NCI-H1092 treated with DMSO at 0.1 percent for 48 hours (cell line): ENCODE results near the gene STARD3NL.
"Not testable (repeated sequence)": the region's sequence is repeated elsewhere in the genome, so short reads cannot be mapped to it uniquely, and the experiment has no call there.

Experiments
- DNase-seq: peaks from one replicate; lab custom pipeline; 2025; lab: John Stamatoyannopoulos, UW

The STARD3NL gene, protein sequence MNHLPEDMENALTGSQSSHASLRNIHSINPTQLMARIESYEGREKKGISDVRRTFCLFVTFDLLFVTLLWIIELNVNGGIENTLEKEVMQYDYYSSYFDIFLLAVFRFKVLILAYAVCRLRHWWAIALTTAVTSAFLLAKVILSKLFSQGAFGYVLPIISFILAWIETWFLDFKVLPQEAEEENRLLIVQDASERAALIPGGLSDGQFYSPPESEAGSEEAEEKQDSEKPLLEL

GRCh38 chr7:38178004-38178694, at the start of gene STARD3NL:
Gene STARD3NL, plus strand, starts transcription at chr7:38178245. Its CDS starts 29,260 bp downstream, at chr7:38207505.
- peak; percentile 99 for DNase-seq

DNA sequence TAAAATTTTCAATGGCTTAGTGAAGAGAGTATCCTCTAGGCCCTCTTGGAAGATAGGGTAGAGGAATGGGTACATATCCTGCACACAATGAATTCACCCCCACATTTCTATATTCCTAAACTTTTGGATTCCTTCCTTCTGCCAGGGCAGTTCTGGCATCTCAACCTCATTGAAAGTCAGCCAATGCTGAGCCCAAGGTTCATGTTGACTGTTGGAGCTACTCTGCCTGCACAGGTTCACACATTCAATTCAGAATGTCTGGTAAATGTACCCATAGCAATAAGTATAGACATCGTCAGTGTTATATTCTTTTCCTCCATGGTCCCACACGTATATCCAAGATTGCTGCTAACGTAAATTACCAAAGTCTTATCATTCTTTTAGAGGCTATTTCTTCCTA, 48.9 kb upstream of the STARD3NL start:
- DNase-seq: no peak

- DNase-seq: no peak
Observed at GRCh38 chr7:38129579-38129978, 48.5 kb upstream of the STARD3NL start.

DNA sequence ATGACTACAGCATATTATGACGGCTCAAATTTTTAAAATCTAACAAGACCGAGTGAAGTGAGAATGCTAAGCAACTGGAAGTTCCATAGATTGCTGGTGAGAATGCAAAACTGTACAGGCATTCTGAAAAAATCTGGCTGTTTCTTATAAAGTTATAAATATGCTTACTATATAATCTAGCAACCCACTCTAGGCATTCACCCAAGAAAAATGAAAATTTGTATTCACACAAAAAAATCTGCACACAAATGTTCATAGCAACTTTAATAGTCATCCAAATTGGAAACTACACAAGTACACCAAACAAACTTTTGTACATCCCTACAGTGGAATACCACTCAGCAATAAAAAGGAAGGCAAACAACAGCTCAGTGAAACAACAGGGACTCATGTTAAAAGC, 39.9 kb upstream of the STARD3NL start:
- DNase-seq: no peak

DNA sequence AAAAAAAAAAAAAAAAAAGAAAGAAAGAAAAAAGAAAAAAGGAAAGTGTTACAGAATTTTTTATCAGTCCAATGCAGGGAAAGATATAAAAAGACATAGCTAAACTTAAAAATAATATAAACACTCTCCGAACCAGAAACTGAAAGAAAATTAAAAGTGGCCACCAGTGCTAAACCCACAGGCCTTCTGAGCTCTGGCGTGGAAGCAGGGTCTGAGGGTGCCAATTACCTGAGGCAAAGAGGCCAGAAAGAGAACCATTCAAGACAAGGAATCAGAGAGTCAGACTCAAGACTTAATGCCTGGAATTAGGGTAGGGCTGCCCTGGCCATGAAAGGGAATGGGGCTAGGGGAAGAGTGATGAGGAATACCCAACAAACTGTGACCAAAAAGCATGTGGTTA, 36.9 kb upstream of the STARD3NL start:
- no peak for DNase-seq

- no peak for DNase-seq
Observed at GRCh38 chr7:38142736-38143135, 35.3 kb upstream of the STARD3NL start.

DNA sequence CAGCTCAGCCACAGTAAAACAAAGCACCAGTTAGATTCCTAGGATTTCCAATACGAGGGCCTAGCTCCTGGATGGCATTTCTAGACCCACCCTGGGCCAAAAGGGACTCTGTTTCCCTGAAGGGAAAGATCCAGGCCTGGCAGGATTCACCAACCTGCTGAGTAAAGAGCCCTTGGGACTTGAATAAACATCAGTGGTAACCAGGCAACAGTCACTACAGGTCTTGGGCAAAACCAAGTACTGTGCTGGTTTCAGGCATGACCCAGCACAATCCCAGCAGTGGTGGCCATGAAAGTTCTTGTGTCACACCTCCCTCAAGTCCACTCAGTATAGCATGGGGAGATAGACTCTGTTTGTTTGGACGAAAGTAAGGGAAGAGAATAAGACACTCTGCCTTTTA, 31.0 kb upstream of the STARD3NL start:
- DNase-seq: peak; percentile 9

GRCh38 chr7:38151556-38151955, 26.5 kb upstream of the STARD3NL start:
- no peak for DNase-seq

GRCh38 chr7:38153515-38153914, 24.5 kb upstream of the STARD3NL start:
- DNase-seq: no peak

GRCh38 chr7:38154278-38154677, 23.8 kb upstream of the STARD3NL start:
- DNase-seq: no peak

- DNase-seq: no peak
Observed at GRCh38 chr7:38160003-38160571, 18.0 kb upstream of the STARD3NL start.

DNA sequence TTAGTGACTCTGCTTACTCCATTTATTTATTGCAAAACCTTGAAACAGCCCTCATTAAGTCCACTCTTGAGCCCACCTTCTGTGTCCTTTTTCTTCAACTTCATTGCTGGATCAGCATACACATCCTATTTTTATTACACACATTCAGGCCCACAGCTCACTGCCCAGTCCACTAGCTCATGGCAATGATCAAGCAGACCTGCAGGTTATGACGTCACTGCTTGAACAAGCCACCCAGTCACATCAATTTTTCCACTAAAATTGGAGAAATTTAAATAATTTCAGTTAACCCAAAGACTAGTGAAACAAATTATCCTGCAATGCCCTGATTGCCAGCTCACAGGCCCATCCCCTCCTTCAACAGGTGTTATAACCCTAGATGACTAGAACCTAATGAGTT, 16.0 kb upstream of the STARD3NL start:
- no peak for DNase-seq

DNA sequence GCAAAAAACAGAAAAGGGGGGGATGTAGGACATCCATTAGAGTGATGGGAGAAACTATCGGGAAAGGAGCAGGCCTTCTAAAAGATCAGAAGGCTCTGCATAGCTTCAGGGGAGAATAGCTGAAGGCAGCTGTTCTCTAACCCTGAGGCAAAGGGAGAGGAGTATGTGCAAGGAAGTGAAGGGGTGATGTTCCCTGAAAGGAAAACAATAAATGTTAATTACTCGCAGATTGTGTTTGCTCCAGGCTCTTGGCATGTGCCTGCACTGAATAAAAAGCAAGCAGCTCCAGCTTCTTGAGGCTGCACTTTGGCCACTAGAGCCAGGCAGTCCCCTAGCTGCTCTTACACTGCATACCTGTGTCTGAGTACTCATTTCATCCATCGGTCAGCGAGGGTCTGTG, 14.4 kb upstream of the STARD3NL start:
- DNase-seq: no peak

- no peak for DNase-seq
Observed at GRCh38 chr7:38168890-38169570, 9.0 kb upstream of the STARD3NL start.

GRCh38 chr7:38169847-38170246, 8.2 kb upstream of the STARD3NL start:
- DNase-seq: no peak

DNA sequence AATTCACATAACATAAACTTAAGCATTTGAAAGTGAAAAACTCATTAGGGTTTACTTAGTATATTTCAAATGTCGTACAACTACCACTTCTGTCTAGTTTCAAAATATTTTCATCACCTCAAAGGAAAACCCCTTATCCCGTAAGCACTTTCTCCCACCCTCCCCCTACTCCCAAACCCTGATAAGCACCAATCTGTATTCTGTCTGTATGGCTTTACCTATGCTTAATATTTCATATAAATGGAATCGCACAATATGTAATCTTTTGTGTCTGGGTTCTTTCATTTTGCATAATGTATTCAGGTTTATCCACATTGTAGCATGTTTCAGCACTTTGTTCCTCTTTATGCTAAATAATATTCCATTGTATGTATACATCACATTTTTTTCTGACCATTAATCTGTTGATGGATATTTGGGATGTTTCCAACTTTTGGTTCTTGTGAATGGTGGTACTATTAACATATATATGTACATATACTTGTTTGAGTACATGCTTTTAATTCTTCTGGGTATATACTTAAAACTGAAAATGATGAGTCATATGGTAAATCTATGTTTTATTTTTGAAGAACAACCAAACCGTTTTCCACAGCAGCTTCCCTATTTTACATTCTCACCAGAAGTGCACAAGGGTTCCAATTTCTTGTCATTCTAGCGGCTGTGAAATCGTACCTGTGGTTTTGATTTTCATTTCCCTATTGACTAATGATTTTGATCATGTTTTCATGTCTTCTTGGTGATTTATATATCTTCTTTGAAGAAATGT, 6.2 kb upstream of the STARD3NL start:
- DNase-seq: no peak

- not testable (repeated sequence) for DNase-seq
Observed at GRCh38 chr7:38175547-38175946, 2.5 kb upstream of the STARD3NL start.

DNA sequence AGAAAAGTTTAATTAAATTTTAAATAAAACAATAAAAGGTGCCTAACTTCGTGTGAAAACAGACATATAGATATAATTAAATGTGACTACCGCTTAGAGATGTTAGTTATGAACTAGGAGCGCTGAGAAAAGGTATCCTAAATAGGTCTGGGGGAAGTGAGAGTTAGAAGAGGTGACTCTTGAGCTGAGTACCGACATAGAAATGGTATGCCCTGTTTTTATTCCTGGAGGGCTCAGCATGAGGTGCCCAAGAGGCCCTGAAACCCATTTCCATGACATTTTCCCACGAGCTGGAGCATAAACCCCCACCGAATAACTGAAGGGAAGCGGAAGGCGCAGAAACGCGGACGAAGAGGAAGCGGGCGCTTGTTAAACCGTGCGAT, 433 bp upstream of the STARD3NL start:
- DNase-seq: no peak

GRCh38 chr7:38178695-38179344, 775 bp downstream of the STARD3NL start:
- DNase-seq: no peak

DNA sequence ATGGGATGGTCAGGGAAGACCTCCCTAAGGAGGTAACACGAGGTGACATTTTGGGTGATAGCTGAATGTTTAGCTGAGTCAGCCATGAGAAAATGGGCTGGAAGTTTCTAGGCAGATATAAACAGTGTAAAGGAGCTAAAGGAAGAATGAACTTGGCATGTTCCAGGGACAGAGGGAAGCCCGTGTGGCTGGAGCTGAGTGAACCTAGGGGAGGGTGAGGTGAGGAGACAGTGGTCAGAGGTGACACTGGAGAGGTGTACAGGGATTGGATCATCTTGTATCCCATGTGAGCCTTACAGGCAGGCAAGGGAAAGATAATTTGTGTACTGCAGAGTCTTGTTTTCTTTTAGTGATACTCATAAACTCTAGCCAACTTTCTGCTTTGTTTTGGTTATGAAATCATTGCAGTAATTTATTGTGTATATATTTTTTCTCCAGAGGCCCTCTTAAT, 1.8 kb downstream of the STARD3NL start:
- DNase-seq: no peak

- no peak for DNase-seq
Observed at GRCh38 chr7:38181111-38181510, 3.1 kb downstream of the STARD3NL start.

DNA sequence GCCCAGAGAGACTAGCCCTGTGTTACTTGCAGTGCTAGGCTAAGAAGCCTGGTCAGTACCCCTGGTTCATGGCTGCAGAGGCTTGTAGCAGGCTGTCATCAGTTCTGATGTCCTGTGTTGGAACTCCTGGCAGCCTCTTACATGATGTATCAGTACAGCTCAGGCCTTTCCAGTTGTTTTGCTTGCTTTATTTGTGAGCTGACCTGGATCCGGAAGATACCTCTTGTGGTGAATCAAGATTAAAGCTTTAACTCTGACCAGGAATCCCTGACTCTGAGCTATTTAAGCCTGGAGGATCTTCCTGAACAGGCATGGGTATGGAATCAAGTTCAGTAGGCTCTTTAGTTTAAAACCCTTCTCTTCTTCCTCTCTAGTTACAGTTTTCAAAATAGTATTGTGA, 4.4 kb downstream of the STARD3NL start:
- no peak for DNase-seq
